GM23248 (cell line): ENCODE data around the gene UGT1A5. TPM values are rescaled to one million over a fixed set of nuclear protein-coding genes. Genes with fewer than 3 reads are reported as not detected.

Experiments
- DNase-seq: peaks from one replicate; pipeline ENCODE4 v3.0.0-alpha.2; 2015
- H2AFZ ChIP-seq: fragments of 200-600 bp; sonication (generic); 2 replicates; pipeline ENCODE4 v1.6.1; 2016; ENCODE audit warnings: antibody characterized with exemption
- H3F3A ChIP-seq: fragments of 200-600 bp; sonication (generic); 2 replicates; pipeline ENCODE4 v1.6.1; 2016; ENCODE audit warnings: mild to moderate bottlenecking, antibody characterized with exemption, mixed run types; ENCODE audit not compliant: insufficient read depth
- H3K27ac ChIP-seq: fragments of 200-600 bp; sonication (generic); 2 replicates; pipeline ENCODE4 v1.5.1; 2016; ENCODE audit warnings: mild to moderate bottlenecking
- H3K27me3 ChIP-seq: fragments of 200-600 bp; sonication (generic); replicated peaks from 2 replicates; pipeline ENCODE4 v1.6.1; 2016; ENCODE audit warnings: mild to moderate bottlenecking; ENCODE audit not compliant: insufficient read depth
- H3K36me3 ChIP-seq: fragments of 200-600 bp; sonication (generic); 2 replicates; pipeline ENCODE4 v1.6.1; 2016; ENCODE audit warnings: low read depth, mild to moderate bottlenecking
- H3K4me1 ChIP-seq: fragments of 200-600 bp; sonication (generic); 2 replicates; pipeline ENCODE4 v1.6.1; 2016; ENCODE audit warnings: mild to moderate bottlenecking; ENCODE audit not compliant: insufficient read depth
- H3K4me2 ChIP-seq: fragments of 200-600 bp; sonication (generic); one replicate; pipeline ENCODE4 v1.6.1; 2016; ENCODE audit warnings: mild to moderate bottlenecking; ENCODE audit not compliant: unreplicated experiment
- H3K4me3 ChIP-seq: fragments of 200-600 bp; sonication (generic); 2 replicates; pipeline ENCODE4 v1.5.1; 2016; ENCODE audit warnings: mild to moderate bottlenecking
- H3K79me2 ChIP-seq: fragments of 200-600 bp; sonication (generic); 2 replicates; pipeline ENCODE4 v1.6.1; 2016; ENCODE audit warnings: mild to moderate bottlenecking; ENCODE audit not compliant: insufficient read depth
- H3K9ac ChIP-seq: fragments of 200-600 bp; sonication (generic); 2 replicates; pipeline ENCODE4 v1.6.1; 2016; ENCODE audit warnings: mild to moderate bottlenecking
- H3K9me2 ChIP-seq: fragments of 200-600 bp; sonication (generic); 2 replicates; pipeline ENCODE4 v1.6.1; 2016; ENCODE audit warnings: mixed run types, mild to moderate bottlenecking, moderate library complexity; ENCODE audit not compliant: insufficient read depth
- H3K9me3 ChIP-seq: fragments of 200-600 bp; sonication (generic); one replicate; pipeline ENCODE4 v1.6.1; 2017; ENCODE audit warnings: low read depth
- H4K20me1 ChIP-seq: fragments of 200-600 bp; sonication (generic); 2 replicates; pipeline ENCODE4 v1.6.0; 2016; ENCODE audit not compliant: insufficient read depth
- EZH2 ChIP-seq: fragments of 200-600 bp; sonication (generic); IDR thresholded peaks from 2 replicates; pipeline ENCODE4 v1.6.1; 2018; ENCODE audit warnings: antibody characterized with exemption, mild to moderate bottlenecking; ENCODE audit not compliant: insufficient read depth, poor library complexity, severe bottlenecking
- EZH2phosphoT487 ChIP-seq: fragments of 200-600 bp; sonication (generic); IDR thresholded peaks from 2 replicates; pipeline ENCODE4 v1.6.1; 2018; ENCODE audit warnings: antibody characterized with exemption, moderate library complexity, mild to moderate bottlenecking, low read depth; ENCODE audit not compliant: insufficient read depth
- WGBS, 2 experiments: methylation state at CpG; one replicate each; pipeline ENCODE4 v1.1.6; 2015 to 2017; ENCODE audit warnings: low lambda C conversion rate in 2 of 2, low coverage in 1 of 2; ENCODE audit errors: missing lambda C conversion rate in 2 of 2; 5-methylcytosine and 5-hydroxymethylcytosine counted together
- in situ Hi-C: fragments of 300-500 bp; cut with MboI; formaldehyde crosslinking; loops from 2 replicates; pipeline ENCODE4 v1.15.0; 2020
- polyA plus RNA-seq: library from polyadenylated mRNA; unstranded; fragments of >200 nt; fragmentation: Nextera tagmentation; extraction: Ambion mirVana; gene quantifications from 2 replicates; pipeline ENCODE4 v1.2.1, GENCODE V29; 2016
- total RNA-seq: library from RNA; depleted of rRNA; stranded (reverse); fragments of >200 nt; shearing (Covaris generic); gene quantifications from 2 replicates; pipeline ENCODE4 v1.2.3, GENCODE V29; 2014

UGT1A5 gene
- total and polyA plus RNA-seq, 2 experiments from 2014 or later, result not detected

DNA sequence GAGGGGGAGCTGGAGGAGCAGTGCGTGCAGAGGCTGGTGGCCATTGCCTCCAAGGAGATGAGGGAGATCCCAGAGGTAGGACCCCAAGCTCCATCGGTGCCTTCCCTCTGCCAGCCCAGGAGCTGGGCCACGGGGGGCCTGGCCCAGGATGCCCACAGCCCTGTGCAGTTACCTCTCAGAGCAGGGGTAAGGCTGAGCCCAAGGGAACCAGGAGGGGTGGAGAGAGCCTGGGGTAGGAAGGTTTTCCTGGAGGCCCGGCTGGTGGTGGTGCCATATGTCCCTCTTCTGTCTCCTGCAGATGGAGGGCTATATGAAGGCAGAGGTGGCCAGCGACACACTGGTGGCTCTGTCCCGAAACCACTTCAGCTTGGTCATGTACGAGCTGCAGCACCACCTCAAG lies 76.8 kb downstream of the UGT1A5 start:
- Histone ChIP-seq H3K27ac (no peak overlapping the region), H3K27me3 (peaks cover 17% of the 10 kb centered on the region; the same call in 1 of the 2 replicates), H3K9me2 (no peaks in the 10 kb centered on the region), H3K9me3 (no peaks in the 10 kb centered on the region), H3K79me2 (no peaks in the 10 kb centered on the region), H3K9ac (no peak overlapping the region), H3K4me2 (no peak overlapping the region), H3K4me1 (no peaks in the 10 kb centered on the region), H4K20me1 (no peaks in the 10 kb centered on the region), H3K4me3 (no peak overlapping the region), H2AFZ (no peak overlapping the region), H3F3A (no peaks in the 10 kb centered on the region), H3K36me3 (no peaks in the 10 kb centered on the region)
- TF ChIP-seq EZH2phosphoT487, result no peak
- no peak for TF ChIP-seq EZH2
- WGBS, 2 experiments, result 48 to 64% methylated on average over 6 to 7 of the region's 7 CpGs
- in situ Hi-C loops, result no loop called here
- DNase-seq, result no peak

DNA sequence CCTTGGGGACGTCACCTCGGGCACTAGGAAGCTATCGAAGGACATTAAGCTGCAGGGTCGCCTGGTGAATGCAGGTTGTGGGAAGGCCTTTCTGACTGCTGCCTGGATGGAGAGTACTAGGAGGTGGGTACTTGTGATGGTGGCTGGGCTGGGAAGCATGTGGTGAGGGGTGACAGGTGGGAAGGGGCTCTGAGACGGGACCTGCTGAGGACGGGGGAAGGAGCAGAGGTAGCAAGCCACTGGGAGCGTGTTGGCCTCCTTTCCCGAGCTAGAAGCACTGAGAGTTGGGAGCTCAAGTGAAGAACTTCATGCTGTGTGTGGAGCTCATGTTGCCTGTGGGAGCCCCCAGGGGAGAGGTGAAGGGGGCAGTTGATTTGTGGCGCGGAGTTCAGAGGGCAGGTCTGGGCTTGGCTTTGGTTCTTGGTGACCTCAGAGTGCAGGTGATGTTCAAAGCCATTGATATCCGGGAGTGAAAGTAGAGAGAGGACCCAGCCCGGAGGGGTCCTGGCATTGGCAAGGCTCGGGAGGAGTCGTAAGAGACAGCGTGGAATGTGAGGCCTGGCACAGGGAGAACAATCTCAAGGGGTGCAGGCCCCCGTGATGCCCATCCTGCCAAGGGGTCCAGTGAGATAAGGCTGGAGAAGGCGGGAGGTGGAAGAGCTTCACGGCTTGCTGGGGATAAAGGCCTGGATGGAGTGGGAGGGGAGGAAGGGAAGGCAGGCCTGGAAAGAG lies 78.6 kb downstream of the UGT1A5 start:
- Histone ChIP-seq H3K9ac (no peak overlapping the region), H3K79me2 (no peaks in the 10 kb centered on the region), H3K36me3 (no peaks in the 10 kb centered on the region), H3K9me2 (no peaks in the 10 kb centered on the region), H3K27ac (no peak overlapping the region), H3K9me3 (no peaks in the 10 kb centered on the region), H3K27me3 (peaks cover 25% of the 10 kb centered on the region; the same call in 1 of the 2 replicates), H3K4me3 (no peak overlapping the region), H3F3A (no peaks in the 10 kb centered on the region), H2AFZ (no peak overlapping the region), H3K4me1 (no peaks in the 10 kb centered on the region), H4K20me1 (no peaks in the 10 kb centered on the region), H3K4me2 (no peak overlapping the region)
- DNase-seq, result no peak
- no peak for TF ChIP-seq EZH2phosphoT487
- no peak for TF ChIP-seq EZH2
- in situ Hi-C loops, result no loop called here
- WGBS, 2 experiments, result 47 to 49% methylated on average over 18 of the region's 18 CpGs

DNA sequence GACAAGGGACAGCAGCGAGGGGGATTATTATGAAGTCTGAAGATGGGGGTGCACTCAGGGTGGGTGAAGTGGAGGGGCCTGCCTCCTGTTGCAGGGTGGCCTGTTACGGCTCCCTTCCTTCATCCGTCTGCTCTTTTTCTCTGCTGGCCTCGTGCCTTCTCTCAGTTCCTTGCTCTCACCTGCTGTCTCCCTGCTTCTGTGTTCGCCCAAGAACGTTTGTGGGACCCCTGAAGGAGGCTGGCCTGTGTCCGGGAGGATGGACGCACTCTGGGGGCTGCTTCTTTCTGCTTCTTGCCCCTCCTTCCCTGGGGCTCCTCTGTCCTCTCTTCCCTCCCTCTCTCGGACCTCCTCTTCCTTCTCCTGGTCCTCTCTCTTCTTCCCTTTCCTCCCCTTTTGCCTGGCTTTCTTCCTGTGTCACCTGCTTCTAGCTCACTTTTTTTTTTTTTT lies 79.2 kb downstream of the UGT1A5 start:
- in situ Hi-C loops, result no loop called here
- WGBS, 2 experiments, result 51 to 59% methylated on average over 8 to 9 of the region's 9 CpGs

DNA sequence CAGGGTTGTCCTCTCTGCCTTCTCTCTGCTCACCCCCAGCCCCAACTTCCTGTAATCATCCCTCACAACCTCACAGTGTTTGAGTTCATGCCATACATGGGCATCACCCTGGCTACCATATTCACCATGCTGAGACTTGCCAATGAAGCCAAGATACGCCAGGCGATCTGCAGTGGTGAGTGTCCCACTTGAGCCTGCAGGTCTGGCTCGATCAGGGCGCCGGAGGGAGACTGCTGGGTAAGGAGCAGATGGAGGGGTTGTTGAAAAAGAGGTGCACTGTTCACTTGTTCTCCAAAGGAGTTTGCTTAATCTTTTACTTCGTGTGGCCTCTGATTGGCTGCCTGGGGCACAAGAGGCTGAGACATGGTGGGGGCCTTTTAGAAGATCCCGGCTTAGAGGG lies 80.0 kb downstream of the UGT1A5 start:
- in situ Hi-C loops, result no loop called here
- Histone ChIP-seq H3F3A (no peaks in the 10 kb centered on the region), H3K79me2 (no peaks in the 10 kb centered on the region), H3K9me2 (no peaks in the 10 kb centered on the region), H3K9ac (no peak overlapping the region), H3K4me1 (no peaks in the 10 kb centered on the region), H3K9me3 (no peaks in the 10 kb centered on the region), H3K36me3 (no peaks in the 10 kb centered on the region), H3K4me3 (no peak overlapping the region), H3K27me3 (peaks cover 25% of the 10 kb centered on the region; the same call in 1 of the 2 replicates), H2AFZ (no peak overlapping the region), H3K4me2 (no peak overlapping the region), H3K27ac (no peak overlapping the region), H4K20me1 (no peaks in the 10 kb centered on the region)
- DNase-seq, result no peak
- no peak for TF ChIP-seq EZH2phosphoT487
- TF ChIP-seq EZH2, result no peak
- 53 to 55% methylated on average over 7 of the region's 7 CpGs for WGBS, 2 experiments

More for the DNA sequence above, 79.2 kb downstream of the UGT1A5 start:
- H4K20me1 ChIP-seq, result no peaks in the 10 kb centered on the region
- no peak for DNase-seq
- no peaks in the 10 kb centered on the region for H3F3A ChIP-seq
- H3K79me2 ChIP-seq, result no peaks in the 10 kb centered on the region
- no peaks in the 10 kb centered on the region for H3K9me2 ChIP-seq
- no peak overlapping the region for H3K4me3 ChIP-seq
- H3K4me2 ChIP-seq, result no peak overlapping the region
- no peaks in the 10 kb centered on the region for H3K4me1 ChIP-seq
- H3K27me3 ChIP-seq, result peaks cover 25% of the 10 kb centered on the region; the same call in 1 of the 2 replicates
- no peaks in the 10 kb centered on the region for H3K9me3 ChIP-seq
- no peak overlapping the region for H3K27ac ChIP-seq
- H3K9ac ChIP-seq, result no peak overlapping the region
- TF ChIP-seq EZH2, result no peak
- H2AFZ ChIP-seq, result no peak overlapping the region
- H3K36me3 ChIP-seq, result no peaks in the 10 kb centered on the region
